ENCODE data around the gene PKNOX1. TPM values are rescaled to one million over a fixed set of nuclear protein-coding genes. Genes with fewer than 3 reads are reported as not detected.

Gene PKNOX1
- total and polyA plus RNA-seq, 2 of the 13 experiments (the other 11 are each of a cell fraction or from before 2014, with no cell fraction given), result 7.9 to 16.2 TPM

DNA sequence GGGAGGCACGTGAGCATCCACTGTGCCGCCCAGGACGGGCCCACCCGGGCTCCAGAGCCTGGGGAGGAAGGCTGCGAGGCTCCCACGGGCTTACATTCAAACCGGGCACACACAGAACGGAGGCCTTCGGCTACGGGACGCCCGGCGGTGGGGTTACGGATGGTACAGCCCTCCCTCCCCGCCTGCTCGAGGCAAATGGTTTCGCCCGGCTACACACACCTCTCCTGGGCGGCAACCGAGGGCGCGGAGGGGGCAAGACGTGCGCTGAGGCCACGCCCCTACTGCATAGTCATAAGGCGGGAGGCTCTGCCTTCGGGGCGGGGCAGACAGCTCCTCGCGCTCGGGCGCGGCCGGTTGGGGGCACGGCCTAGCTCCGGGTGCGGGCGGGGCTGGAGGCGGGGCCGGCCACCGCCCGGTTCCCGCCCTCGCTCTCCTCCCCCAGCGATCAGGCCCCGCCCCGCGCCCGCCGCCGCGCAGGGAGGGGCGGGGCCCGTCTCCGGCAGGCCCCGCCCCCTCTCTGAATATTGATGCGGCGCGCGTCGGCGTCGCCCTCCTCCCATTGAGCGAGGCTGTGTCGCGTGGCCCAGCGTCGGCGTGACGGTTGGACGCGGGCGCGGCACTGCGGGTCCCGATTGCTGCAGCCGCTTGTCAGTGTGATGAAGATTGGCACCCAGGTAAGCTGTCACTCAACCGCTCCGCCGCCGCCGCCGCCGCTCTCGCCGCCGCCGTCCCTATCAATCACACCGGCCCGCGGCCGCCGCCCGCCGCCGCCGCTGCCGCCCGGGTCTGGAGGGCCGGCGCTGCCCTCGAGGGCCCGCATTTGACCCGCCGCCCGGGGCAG lies at the start of gene PKNOX1 (continued):
- TF ChIP-seq HINFP (CRISPR knock-in tag; IDR thresholded peaks at IDR 0.05; ENCODE audit: low read depth) (no peak), ZEB1 (IDR thresholded peaks at IDR 0.05; ENCODE audit: insufficient replicate concordance, low read depth) (peak; percentile 12), ZNF609 (CRISPR knock-in tag; IDR thresholded peaks at IDR 0.05; ENCODE audit: borderline replicate concordance) (peak; percentile 33; the same call in 1 of the 2 replicates), ZFP91 (CRISPR knock-in tag; IDR thresholded peaks at IDR 0.05; ENCODE audit: borderline replicate concordance) (peak; percentile 77; the same call in 1 of the 2 replicates), FUBP1 (CRISPR knock-in tag; IDR thresholded peaks at IDR 0.05; ENCODE audit: borderline replicate concordance) (no peak), POGZ (CRISPR knock-in tag; IDR thresholded peaks at IDR 0.05) (0 out of 2 replicates have a peak, but pooled peaks have one; percentile 38), PITX1 (CRISPR knock-in tag; IDR thresholded peaks at IDR 0.05) (peak; percentile 81), RAD21 (CRISPR knock-in tag; IDR thresholded peaks at IDR 0.05) (0 out of 2 replicates have a peak, but pooled peaks have one; percentile 16), TFE3 (CRISPR knock-in tag; IDR thresholded peaks at IDR 0.05) (peak; percentile 81), U2AF1 (optimal IDR thresholded peaks at IDR 0.05; ENCODE audit: low read depth, low read length) (peak; percentile 54), BCL6 (CRISPR knock-in tag; IDR thresholded peaks at IDR 0.05) (no peak), RORA (CRISPR knock-in tag; IDR thresholded peaks at IDR 0.05) (no peak), ZSCAN21 (CRISPR knock-in tag; IDR thresholded peaks at IDR 0.05; ENCODE audit: borderline replicate concordance) (peak; percentile 32; the same call in 1 of the 2 replicates)
